EL (cell line): ENCODE results near the gene MAST4.

Experiments used
- DNase-seq: peaks from one replicate; pipeline ENCODE4 v3.0.0-alpha.2; 2016

The MAST4 gene

DNA sequence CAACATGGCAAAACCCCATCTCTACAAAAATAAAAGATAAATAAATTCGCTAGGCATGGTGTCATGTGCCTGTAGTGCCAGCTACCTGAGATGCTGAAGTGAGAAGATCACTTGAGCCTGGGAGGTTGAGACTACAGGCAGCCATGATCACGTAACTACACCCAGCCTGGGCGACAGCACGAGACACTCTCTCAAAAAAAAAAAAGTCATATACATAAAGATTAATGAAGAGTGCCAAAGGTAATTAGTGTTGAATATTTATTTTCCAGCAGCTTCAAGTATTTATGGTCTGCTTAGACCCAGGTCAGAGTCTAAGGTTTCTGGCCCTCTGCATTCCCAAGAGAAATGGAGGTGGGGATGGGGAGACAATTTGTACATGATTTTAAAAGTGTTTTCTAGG, 432.7 kb downstream of the MAST4 start:
- DNase-seq, result no peak

GRCh38 chr5:67029481-67029880, 433.3 kb downstream of the MAST4 start:
- no peak for DNase-seq

DNA sequence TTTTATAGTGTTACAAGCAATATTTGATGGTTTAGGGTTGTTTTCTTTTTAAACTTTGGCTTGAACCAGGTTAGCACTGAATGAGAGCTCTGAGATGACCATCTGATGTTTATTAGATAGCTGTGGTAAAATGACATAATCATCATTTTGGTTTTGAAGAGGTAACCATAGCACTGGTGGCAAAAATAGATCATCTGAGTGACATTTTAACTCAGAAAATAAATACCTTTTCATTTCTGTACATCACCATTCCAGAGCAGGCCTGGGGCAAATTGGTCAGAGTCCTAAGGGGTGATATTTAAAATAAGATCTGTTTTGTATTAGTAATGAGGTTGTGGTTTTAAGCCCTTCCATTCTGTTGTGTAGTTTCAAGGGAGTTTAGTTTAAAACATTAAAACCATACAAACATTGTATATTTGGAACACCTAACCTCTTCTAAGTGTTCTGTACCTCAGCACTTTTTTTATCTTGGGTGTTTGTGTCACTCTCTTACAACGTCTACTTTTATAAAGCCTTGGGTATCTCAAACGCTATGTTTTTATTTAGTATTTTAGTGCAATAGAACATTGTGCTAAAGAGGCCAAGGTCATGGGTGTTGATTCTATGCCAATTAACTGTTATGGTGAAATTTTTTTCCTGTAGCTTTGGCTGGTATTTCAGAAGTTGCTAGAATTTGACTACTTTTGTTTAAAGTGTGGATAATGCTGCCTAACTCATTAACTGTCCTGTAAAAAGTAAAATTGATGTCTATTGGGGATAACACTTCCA, 434.3 kb downstream of the MAST4 start:
- DNase-seq, result peak; percentile 29

DNA sequence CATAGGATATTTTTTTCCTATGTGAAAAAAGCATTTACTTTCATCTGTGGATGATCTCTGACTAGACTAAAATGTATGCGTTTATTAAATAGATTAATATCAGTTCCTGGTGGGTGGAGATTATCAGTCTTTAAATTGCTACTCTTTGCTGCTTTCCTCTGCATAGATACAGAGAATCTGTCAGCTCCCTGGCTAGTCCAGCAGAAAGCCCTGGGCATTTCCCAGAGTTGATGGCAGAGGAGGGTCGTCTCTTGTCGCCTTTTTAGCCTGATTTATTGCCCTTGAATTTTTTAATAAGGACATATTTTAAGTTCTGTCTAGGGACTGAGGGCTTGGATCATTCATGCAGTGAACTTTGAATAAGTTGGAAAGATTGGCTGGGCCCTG, 434.9 kb downstream of the MAST4 start:
- no peak for DNase-seq

GRCh38 chr5:67031692-67032091, 435.5 kb downstream of the MAST4 start:
- no peak for DNase-seq

GRCh38 chr5:67032921-67033664, 436.9 kb downstream of the MAST4 start:
- no peak for DNase-seq

DNA sequence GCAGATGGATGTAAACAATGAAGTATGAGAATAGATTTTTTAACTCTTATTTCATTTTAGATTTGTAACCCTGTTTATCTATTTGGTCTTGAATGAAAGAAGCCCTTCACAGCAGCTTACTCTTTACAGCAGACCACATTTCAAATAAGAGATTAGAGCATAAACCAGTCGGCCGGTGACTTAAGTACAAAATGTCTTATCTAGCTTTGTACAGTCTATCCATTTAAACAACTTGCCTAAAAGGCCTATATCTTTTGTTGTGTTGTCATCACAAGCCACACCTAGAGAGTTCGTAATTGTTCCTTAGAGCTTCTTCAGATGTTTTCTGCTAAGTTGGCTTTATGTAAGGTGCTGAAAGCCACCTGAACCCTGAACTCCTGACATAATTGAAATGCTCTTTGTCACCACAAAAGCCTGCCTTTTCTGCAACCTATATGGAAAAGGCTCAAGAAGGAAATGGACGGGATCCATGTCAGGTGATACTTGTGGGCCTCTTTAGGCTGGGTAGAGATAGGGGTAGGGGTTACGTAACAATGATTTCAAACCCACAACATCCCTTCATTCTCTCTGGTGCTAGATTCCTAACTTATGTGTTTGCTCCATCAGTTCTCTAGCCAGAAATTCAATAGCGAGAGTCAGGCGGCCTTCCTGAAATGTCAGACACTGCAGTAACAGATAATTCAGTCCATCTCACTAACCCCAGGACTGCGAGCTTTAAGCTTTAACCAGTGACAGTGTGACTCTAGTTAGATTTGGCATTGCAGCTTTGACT, 437.9 kb downstream of the MAST4 start:
- DNase-seq, result no peak

- DNase-seq, result no peak
These were observed 439.0 kb downstream of the MAST4 start for GRCh38 chr5:67035098-67035740.

DNA sequence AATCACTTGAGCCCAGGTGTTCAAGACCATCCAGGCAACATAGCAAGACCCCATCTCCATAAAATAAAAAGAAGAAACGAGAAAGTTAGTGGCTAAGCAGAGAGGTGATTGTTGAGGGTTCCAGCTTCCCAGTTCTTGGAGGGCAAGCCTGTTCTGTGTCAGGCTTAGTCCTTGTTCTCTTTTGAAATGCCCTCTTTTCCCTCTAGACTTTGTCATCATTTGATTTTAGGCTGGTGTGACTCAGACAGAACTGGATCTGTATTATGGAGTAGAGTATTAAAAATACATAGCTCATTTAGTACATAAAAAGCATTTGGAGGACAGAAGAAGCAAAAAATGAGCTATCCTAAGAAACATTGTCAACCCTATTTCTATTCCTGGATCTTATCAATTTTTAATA, 441.0 kb downstream of the MAST4 start:
- no peak for DNase-seq

DNA sequence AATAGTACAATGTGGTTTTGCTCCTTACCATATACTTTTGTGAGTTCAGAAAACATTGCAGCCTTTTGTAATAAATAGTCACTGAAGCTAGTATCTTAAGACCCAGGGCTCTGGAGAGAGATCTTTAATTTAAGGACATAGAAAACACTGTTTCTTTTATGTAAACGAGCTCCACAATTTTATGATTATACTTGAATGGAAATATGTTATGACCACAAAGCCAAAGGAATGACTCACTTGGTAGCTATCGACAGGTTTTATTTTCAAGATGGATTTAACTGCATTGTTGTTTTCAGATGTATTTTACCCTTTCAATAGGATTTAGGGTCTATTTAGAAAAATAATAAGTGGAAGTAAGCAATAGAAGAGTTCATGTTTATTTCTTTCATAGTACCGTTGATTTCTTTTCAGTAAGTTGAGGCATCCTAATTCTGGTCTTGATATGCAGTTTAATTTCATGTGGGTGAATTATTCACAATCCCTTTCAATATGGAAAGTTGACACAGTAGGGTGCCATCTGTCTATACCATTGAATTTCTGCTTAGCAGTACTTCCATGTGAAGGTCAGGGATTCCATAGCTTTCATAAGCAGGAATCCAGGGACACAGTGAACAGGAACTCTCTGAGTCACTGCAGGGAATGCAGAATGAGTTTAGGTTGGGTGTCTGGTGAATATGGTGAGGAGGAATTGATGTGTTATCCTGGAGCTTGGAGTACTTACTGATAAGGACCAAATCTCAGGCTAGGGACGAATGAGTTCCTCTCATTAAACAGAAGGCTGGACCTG, 442.8 kb downstream of the MAST4 start:
- DNase-seq, result peak; percentile 58

GRCh38 chr5:67042176-67043003, 446.2 kb downstream of the MAST4 start:
- DNase-seq, result no peak

GRCh38 chr5:67043796-67044511, 447.8 kb downstream of the MAST4 start:
- DNase-seq, result no peak

DNA sequence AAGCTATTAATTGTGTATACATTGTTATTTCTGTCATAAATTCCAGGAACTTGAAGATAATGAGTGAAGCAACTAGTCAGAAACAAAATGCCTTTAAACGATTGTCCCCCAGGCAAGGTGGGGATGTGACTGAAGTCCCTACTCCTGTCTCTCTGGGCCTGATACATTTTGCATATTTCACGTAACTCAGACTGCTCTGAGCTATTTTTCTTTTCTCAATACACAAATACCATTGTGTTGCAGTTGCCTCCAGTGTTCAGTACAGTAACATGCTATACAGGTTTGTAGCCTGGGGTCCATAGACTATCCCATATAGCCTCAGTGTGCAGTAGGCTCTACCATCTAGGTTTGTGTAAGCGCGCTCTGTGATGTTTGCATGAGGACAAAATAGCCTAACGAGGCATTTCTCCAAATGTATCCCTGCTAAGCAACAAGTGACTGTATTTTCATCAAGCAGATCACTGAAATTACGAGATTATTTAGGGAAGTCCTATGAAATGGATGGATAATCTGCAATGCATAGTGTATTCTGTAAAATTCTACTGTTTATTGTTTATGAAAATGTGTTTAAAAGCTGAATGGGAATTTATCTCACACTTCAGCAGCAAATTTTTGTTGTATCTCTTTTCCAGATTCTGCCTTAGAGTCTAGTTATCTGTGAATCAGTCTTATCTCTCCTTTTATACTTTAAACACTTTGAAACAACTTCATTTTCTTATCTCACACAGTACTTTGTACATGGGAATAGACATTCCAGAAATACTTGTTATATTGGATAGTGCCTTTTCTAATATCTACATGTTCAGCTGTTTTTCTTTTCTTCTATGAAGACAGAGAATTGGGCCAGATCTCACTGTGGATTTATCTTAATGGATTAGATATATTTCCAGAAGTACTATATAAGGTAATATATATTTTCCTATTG, 449.9 kb downstream of the MAST4 start:
- no peak for DNase-seq

DNA sequence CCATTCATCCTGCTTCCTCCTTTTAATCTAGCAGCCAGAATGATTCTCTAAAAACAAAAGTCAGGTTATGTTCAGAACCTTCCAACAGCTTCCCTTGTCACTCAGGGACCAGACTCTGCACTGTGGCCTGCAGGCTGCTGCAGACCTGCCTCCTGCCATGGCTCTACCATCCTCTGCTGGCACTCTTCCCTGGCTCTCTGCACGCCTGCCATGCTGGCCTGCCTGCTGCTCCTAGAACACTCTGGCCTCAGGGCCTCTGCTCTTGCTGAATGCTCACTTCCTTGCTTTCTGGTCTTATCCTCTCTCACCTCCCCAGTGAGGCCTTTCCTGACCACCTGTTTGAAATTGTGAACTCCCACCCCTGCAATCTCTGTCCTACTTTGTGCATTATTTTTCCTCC, 451.0 kb downstream of the MAST4 start:
- no peak for DNase-seq

DNA sequence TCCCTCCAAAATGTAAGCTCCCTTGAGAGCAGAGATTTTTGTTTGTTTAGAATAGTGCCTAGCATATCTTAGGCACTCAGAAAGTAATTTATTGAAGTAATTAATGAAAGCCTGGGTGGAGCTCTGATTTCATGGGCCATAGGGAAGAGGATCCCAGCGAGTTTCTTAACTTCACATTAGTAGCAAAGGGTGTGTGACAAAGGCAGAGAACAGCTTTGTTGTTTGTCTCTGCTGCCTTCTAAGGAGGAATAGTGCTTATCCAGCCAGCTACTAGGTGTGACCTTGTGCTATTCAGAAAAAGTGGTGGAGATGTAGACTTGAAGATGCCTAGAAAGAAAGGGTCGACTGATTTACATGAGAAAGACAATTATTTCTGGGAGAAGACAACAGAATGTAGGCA, 451.4 kb downstream of the MAST4 start:
- DNase-seq, result no peak

GRCh38 chr5:67050125-67050524, 453.9 kb downstream of the MAST4 start:
- no peak for DNase-seq

- DNase-seq, result no peak
These were observed 454.4 kb downstream of the MAST4 start for GRCh38 chr5:67050635-67051034.

GRCh38 chr5:67051164-67051563, 455.0 kb downstream of the MAST4 start:
- no peak for DNase-seq

- no peak for DNase-seq
These were observed 455.8 kb downstream of the MAST4 start for GRCh38 chr5:67052034-67052433.

GRCh38 chr5:67053229-67053628, 457.0 kb downstream of the MAST4 start:
- no peak for DNase-seq
